ENCODE measurements around the gene RCBTB1.
"Not testable (repeated sequence)": the region's sequence is repeated elsewhere in the genome, so short reads cannot be mapped to it uniquely, and the experiment has no call there.

RCBTB1 gene

DNA sequence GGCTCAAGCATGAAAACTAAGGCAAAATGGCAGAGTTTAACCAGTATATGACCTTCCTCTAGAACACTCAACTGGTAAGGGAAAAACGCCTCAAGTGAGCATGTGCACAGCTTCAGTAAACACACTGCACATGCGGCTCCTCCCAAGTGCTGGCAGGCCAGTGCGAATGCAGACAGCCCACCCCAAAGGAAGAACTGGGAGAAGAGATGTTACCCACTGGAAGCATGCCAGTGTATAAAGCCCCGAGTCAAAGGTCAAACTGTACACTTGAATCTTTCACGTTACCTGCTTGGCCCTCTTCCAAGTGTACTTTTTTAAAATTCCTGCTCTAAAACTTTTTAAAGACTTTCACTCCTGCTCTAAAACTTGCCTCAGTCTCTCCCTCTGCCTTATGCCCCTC, 19.2 kb upstream of the RCBTB1 start:
- no peak for DNase-seq (ENCODE audit: low spot score)

DNA sequence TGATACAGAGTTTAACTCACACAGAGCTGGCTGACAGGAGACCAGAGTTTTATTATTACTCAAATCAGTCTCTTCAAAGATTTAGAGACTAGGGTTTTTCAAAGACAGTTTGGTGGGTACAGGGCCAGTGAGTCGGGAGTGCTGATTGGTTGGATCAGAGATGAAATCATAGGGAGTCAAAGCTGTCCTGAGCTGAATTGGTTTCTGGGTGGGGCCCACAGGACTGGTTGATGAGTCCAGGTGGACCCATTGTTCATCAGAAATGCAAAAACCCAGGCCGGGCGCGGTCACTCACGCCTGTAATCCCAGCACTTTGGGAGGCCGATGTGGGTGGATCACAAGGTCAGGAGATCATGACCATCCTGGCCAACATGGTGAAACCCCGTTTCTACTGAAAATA, 17.3 kb upstream of the RCBTB1 start:
- not testable (repeated sequence) for DNase-seq (ENCODE audit: low spot score)

DNA sequence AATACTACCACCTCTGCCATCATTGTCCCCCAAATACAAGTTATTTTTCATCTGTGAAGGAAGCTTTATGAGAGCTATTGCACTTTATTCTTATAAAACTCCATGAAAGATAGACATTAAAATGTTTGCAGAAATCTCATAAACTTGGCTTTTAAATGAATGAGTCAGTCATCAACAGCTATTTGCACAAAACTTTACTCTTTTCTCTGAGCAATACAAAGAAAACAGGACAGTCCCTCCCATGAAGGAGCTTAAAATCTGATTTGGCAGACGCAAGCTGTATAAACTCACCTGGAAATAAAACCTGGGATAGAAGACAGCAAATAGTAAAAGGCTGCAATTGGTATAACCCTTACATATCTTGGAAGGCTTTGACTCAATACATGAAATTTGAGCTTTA, 16.6 kb upstream of the RCBTB1 start:
- no peak for DNase-seq (ENCODE audit: low spot score)

DNA sequence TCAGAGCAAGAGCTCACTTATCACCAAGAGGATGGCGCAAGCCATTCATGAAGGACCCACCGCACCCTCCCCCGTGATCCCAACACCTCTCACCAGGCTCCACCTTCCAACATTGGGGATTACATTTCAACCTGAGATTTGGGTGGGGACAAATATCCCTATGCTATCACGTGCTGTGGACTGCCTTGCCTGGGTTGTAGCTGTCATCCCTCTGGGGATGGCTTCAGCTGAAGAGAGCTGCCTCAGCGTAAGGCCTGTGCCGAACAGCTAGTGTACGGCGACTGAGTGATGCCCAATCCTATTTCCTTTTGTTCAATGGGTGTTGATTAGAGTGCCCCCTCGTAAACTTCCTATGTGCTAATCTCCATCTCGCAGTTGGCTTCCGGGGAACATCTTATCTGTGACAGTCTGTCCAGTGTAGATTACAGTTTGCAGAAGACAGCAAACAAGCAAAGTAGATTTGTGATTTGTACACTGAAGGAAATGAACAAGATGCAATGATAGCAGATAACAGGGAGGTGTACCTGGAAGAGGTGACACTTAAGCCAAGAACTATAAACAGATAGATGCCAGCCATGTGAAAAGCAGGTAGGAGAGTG, 11.8 kb upstream of the RCBTB1 start:
- DNase-seq (ENCODE audit: low spot score) = no peak

DNA sequence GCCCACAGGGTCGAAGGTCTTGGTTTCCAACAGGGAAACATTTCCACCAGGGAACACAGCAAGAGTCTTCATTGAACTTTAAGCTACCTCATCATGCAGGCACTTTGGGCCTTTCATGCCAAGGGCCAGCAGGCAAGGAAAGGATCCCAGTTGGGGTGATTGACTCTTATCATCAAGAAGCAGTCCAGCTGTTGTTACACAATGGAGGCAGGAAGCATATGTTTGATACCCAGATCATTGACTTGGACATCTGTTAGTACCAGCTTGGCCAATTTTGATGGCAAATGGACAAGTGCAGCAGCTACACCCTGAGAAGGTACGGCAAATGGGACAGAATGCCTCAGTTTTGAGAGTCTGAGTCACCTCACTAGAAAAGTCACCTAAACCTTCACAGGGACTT, 10.9 kb upstream of the RCBTB1 start:
- DNase-seq (ENCODE audit: low spot score) = no peak

DNA sequence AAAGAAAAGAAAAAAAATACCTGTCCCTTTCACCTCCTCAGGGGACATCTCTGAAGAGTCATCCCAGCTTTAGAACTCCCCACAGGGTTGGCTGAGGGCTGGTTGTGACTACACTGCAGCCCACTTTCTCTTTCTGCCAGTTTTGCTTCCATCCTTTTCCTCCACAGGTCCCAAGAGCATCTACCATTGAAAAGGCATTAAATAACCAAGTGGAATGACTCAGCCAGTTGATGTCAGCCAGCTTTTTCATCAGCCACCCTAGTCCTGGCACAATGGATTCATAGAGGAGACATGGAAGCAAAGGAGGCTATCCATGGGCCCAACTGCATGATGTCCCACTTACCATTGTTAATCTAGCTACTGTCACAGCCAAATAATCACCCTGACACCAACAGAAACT, 9.2 kb upstream of the RCBTB1 start:
- no peak for DNase-seq (ENCODE audit: low spot score)

DNA sequence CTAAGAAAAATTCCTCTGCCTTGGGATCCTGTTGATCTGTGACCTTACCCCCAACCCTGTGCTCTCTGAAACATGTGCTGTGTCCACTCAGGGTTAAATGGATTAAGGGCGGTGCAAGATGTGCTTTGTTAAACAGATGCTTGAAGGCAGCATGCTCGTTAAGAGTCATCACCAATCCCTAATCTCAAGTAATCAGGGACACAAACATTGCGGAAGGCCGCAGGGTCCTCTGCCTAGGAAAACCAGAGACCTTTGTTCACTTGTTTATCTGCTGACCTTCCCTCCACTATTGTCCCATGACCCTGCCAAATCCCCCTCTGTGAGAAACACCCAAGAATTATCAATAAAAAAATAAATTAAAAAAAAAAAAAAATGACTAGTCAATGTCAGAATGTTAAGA, 8.5 kb upstream of the RCBTB1 start:
- DNase-seq (ENCODE audit: low spot score) = not testable (repeated sequence)

DNA sequence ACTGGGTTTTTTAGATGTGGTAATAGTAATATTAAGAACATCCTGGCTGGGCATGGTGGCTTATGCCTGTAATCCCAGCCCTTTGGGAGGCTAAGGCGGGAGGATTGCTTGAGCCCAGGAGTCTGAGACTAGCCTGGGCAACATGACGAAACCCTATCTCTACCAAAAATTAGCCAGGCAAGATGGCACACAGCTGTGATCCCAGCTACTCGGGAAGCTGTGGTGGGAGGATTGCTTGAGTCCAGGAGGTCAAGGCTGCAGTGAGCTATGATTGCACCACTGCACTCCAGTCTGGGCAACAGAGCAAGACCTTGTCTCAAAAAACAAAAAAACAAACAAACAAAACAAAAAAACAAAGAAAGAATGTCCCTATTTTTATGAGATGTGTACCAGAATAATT, 5.4 kb upstream of the RCBTB1 start:
- not testable (repeated sequence) for DNase-seq (ENCODE audit: low spot score)

DNA sequence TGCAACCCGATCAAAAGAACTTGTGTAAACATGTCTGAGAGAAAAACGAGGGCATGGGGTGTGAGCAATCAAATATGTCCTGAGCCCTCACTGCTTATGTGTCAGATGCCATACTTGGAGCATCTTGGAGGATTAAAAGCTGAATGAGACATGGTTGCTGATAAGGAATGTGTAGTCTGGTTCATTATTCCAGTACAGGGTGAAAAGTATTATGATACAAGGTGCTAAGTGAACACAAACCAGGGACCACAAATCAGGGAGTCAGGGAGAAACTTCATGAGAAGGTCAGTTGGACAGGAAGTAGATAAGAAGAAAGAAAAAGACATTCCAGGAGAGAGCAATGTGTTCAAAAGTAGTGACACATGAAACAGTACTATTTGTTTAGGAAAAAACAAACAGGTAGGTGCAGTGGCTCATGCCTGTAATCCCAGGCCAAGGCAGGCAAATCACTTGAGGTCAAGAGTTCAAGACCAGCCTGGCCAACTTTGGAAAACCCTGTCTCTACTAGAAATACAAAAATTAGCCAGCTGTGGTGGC, 2.0 kb upstream of the RCBTB1 start:
- no peak for DNase-seq (ENCODE audit: low spot score)

DNA sequence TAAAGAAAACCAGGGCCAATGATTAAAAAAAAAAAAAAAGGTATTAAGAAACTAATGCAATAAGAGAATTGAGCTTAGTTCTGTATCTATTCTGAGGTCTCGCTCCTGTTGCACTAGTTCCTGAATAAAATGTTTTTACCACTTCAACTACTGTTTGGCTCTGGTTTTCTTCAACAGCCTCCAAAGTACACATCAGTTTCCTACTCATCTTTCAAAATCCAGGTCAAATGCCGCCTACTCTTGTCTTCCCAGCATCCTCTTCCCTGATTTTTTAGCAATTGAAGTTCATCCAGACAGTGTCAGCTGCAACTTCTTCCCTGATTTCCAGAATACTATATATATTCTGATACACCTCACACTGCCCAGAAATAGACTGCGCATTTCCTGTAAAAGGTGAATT, 1.4 kb upstream of the RCBTB1 start:
- DNase-seq (ENCODE audit: low spot score) = no peak

DNA sequence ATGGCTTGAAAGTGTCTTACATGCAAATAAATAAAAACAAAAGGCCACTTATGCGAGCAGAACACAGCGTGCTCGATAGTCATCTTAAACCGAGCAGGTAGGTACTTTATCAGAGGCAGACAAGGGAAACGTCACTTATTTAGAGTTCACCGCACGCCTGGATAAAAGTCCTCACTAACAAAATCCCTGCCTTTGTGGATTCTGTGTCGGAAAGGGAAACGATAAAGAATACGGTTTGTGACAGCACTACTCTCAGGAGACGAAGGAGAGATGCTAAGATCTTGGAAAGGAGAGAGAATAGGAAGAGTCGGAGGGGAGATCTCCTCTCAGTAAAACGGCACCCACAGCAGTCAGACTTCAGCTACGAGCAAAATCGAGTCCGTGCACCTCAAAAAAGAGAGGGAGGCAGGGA, 581 bp downstream of the RCBTB1 start:
- DNase-seq (ENCODE audit: low spot score) = peak; percentile 11

DNA sequence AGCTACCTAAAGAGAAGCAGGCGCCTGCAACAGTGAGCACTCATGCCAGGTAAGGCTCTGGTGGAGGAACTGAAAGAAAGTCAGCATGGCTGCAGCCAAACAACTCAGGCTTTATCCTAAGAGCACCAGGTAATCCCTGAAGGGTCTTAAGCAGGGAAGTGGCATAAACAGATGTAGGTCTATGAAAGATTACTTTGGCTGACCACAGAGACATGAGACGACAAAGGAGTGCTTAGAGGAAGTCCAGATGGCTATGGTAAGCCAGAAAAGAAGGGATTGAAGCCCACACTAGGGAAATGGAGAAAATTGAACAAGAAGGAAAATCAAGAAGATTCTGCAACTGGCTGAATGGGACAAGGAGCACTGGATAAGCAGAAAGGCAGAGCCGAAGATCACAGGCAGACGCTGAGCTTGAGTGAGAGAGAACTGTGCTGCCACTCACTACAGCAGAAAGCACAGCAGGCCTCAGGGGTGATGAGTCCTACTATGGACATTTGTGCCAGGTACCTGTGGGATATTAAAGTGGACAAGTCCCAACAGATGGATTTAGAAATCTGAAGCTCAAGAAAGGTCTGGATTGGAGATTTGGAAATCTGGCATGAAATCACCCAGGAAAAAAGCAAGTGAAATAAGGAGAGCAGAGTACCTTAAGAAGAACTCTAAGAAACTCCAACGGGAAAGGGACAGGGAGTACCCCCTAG, 4.2 kb downstream of the RCBTB1 start:
- no peak for DNase-seq (ENCODE audit: low spot score)

DNA sequence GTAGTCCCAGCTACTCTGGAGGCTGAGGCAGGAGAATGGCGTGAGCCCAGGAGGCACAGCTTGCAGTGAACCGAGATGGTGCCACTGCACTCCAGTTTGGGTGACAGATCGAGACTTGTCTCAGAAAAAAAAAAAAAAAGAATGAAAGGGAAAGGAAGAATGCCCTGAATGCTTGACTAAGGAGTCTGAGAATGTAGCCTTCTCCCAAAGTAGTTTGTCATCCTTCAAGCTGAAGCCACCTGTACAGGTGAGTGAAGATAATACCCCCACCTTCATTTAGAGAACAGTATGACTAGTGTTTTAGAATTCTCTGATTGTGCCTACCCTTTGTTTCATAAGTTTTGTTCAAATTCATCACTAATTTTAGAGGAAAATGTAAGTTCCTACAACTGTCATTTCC, 5.9 kb downstream of the RCBTB1 start:
- DNase-seq (ENCODE audit: low spot score) = no peak

DNA sequence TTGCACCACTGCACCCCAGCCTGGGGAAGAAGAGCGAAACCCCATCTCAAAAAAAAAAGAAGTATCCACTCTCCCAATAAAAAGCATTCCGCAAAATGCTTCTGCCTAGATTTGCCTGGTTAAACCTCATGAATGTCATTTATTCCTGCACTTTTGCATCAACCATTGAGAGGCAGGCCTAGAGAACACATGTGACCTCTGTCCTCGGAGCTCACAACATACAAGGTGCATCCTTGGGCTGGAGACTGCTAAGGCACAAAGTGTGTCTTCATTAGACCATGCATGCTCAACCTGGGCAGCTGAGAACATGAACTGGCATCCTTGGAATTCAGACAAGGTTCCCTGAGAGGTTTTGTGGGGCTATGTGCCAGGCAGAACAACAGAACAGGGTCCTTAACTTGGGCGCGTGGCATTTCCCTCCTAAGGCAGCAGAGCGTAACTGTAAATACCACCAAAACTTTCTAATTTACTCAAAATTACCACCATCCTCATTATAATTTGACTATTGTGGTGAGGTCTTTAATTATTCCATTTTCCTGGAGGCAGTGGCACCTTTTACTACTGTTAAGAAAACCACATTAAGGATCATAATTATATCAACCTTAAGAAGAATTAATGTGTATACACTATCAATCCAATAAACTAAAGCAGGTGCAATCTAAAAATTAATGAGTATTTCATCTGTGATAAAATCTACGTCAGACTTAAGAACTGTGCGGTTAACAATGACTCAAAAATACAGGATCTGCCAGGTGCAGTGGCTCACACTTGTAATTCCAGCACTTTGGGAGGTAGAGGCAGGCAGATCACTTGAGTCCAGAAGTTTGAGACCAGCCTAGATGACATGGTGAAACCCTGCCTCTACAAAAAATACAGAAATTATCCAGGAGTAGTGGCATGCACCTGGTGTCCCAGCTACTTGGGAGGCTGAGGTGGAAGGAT, 13.8 kb downstream of the RCBTB1 start:
- DNase-seq (ENCODE audit: low spot score) = no peak

DNA sequence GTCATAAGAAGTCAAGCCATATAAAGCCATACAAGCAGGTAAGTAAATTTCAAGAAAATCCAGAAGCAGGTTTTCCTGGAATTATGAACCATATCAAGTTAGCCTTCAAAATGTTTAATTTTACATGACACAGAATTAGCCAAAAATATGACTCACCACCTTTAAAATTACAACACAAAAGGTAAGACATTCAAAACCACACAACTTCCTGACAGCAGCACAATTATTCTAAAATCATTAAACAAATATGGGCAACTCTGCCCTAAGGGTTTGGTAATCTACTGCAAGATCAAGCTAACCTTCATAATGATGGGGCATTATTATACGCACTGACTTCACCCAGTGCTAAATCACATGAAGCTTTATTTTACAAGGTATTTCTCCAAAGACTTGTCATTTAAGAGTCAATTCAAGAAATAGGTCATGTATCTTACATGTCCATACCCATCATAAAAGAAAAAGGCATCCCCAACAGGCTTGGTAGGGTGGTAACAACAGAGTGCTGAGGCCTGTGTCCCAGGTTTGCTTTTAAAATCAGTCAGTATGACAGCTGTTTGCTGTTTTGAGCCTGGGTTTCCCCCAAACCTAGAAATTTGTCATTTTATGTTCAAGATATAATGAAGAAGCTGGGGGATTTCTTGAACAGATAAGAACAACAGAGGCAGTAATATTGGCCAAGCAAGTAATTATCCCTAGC, 15.2 kb downstream of the RCBTB1 start:
- DNase-seq (ENCODE audit: low spot score) = peak; percentile 72

DNA sequence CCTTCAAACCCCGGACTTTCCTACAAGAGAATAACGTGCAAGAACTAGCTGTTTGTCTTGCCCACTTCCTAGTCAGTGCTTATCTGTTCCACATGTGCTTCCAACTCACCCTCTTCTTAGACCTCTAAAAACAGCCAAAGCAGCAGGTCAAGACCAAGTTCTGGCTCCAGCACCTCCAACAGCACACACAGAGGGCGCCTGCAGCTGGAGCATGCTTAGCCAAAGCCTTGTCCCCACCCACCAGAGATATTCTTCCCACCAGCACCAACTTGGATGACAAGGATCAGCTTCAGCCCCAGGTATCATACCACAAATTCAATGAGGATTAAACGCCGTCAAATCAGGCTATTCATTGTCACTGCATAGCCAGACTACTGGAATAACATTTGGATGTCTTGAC, 17.9 kb downstream of the RCBTB1 start:
- no peak for DNase-seq (ENCODE audit: low spot score)

DNA sequence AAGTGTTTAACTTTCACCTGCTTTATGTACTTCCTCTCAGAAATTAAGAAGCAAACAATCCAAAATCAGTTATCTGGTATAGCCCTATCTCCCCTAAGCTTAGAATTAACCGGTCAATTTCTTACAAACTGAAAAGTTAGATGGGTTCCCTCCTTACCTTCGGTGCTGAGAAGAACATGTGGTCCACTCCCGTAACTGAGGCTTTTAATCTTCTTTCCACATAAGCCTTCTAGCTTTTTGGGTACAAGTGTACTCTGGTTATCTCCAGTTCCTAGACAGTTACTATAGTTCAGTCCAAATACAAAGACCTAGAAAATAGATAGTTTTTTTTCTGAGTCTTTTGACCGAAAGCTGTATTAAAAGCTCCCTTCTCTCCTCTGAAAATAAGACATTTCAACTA, 18.9 kb downstream of the RCBTB1 start:
- no peak for DNase-seq (ENCODE audit: low spot score)

DNA sequence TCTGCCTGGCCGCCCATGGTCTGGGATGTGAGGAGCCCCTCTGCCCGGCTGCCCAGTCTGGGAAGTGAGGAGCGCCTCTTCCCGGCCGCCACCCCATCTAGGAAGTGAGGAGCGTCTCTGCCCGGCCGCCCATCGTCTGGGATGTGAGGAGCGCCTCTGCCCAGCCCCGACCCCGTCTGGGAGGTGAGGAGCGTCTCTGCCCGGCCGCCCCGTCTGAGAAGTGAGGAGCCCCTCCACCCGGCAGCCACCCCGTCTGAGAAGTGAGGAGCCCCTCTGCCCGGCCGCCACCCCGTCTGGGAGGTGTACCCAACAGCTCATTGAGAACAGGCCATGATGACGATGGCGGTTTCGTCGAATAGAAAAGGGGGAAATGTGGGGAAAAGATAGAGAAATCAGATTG, 19.9 kb downstream of the RCBTB1 start:
- DNase-seq (ENCODE audit: low spot score) = not testable (repeated sequence)

DNA sequence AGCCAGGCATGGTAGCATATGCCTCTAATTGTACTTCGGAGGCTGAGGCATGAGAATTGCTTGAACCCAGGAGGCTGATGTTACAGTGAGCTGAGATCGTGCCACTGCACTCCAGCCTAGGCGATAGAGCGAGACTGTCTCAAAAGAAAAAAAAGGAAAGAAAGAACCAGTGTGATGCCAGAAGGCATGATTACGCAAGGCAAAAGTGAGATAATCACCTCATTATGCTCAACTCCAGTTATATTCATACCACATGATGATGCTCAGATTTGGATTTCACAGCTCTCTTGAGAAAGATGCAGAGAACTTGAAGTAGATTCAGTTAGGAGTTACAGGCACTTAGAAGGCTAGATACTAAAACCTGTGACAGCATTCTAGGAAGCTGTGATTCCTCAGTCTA, 21.8 kb downstream of the RCBTB1 start:
- DNase-seq (ENCODE audit: low spot score) = no peak

DNA sequence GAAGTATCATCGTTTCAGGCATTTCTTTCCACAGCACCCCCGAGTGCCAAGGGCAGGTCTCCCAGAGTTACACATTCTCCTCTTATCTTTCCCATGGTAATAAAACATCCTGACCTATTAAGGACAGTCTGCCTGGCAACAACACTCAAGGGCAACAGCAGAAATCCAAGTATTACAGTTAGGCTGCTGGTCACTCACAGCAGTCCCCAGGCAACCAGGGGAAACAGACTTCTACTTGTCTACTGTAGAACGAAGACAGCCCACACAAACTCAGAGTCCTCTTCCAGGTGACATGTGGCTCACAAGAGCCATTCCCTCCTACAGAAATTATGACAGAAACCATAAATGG, 24.3 kb downstream of the RCBTB1 start:
- no peak for DNase-seq (ENCODE audit: low spot score)

DNA sequence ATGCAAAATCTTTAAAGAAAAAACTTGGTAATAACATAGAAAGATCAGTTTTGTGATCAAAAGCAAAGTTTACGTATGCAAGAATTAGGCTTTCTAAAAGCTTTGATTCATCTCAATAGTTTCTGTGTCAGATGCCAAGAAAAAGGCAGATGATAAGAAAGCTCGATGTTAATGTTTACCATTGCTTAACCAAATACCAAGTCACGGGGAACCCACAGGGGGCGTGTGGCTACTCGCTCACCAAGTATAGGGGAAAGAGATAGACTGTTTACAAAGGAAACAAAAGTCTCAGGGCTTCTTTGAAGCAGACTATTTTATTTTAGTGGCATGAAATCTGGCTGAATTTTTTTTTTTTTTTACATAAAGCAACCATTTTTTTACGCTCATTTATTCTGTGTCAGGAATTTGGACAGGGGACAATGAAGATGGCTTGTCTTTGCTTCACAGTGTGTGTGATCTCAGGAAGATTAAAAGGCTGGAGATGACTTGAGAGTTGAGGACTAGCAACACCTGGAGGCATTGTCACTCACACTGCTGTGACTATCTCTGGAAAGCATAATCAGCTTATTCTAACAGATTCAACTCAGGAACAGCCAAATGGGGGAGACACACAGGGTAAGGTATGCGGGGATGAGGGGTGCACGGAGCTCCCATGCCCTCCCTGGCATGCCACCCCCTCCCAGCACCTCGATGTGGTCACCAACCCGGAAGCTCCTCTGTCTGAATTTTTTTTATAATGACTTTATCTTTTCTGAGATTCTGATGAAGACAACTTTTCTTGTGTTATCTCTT, 24.9 kb downstream of the RCBTB1 start:
- DNase-seq (ENCODE audit: low spot score) = no peak
